Measurements from ENCODE around the gene TCF19.
"Not testable (repeated sequence)": the region's sequence is repeated elsewhere in the genome, so short reads cannot be mapped to it uniquely, and the experiment has no call there.

TCF19 gene

GRCh38 chr6:31183859-31184258 lies 25.5 kb downstream of the TCF19 start:
- not testable (repeated sequence) for DNase-seq

GRCh38 chr6:31185695-31186051 lies 27.3 kb downstream of the TCF19 start:
- DNase-seq: not testable (repeated sequence)

GRCh38 chr6:31186052-31186734 lies 27.8 kb downstream of the TCF19 start:
- no peak for DNase-seq

- DNase-seq: no peak
These were observed 29.4 kb downstream of the TCF19 start for GRCh38 chr6:31187780-31188194.

- DNase-seq: not testable (repeated sequence)
These were observed 30.8 kb downstream of the TCF19 start for GRCh38 chr6:31189223-31189622.

GRCh38 chr6:31190488-31190887 lies 32.1 kb downstream of the TCF19 start:
- no peak for DNase-seq

- peak; percentile 44 for DNase-seq
These were observed 34.2 kb downstream of the TCF19 start for GRCh38 chr6:31192431-31193105.

GRCh38 chr6:31193206-31193605 lies 34.8 kb downstream of the TCF19 start:
- DNase-seq: no peak

- DNase-seq: no peak
These were observed 35.9 kb downstream of the TCF19 start for GRCh38 chr6:31194061-31194834.

- DNase-seq: not testable (repeated sequence)
These were observed 37.1 kb downstream of the TCF19 start for GRCh38 chr6:31195308-31195979.

GRCh38 chr6:31196251-31197022 lies 38.0 kb downstream of the TCF19 start:
- DNase-seq: not testable (repeated sequence)

GRCh38 chr6:31197559-31198305 lies 39.3 kb downstream of the TCF19 start:
- DNase-seq: peak; percentile 97

- not testable (repeated sequence) for DNase-seq
These were observed 40.7 kb downstream of the TCF19 start for GRCh38 chr6:31199105-31199452.

GRCh38 chr6:31202259-31203166 lies 44.1 kb downstream of the TCF19 start:
- DNase-seq: no peak

- no peak for DNase-seq
These were observed 45.1 kb downstream of the TCF19 start for GRCh38 chr6:31203345-31203979.

GRCh38 chr6:31204751-31205145 lies 46.4 kb downstream of the TCF19 start:
- no peak for DNase-seq

- DNase-seq: no peak
These were observed 47.2 kb downstream of the TCF19 start for GRCh38 chr6:31205638-31206037.

- no peak for DNase-seq
These were observed 50.1 kb downstream of the TCF19 start for GRCh38 chr6:31208506-31208905.

GRCh38 chr6:31209137-31209536 lies 50.7 kb downstream of the TCF19 start:
- no peak for DNase-seq

GRCh38 chr6:31210123-31210522 lies 51.7 kb downstream of the TCF19 start:
- DNase-seq: no peak

Measured in central memory CD4-positive, alpha-beta T cell (primary cell).